ENCODE results near the gene NUP188.
"Not testable (repeated sequence)": the region's sequence is repeated elsewhere in the genome, so short reads cannot be mapped to it uniquely, and the experiment has no call there.

The NUP188 gene

GRCh38 chr9:129033216-129033615, 85.7 kb downstream of the NUP188 start:
- no peak for DNase-seq

- DNase-seq = not testable (repeated sequence)
Measured at GRCh38 chr9:129035838-129036237, 88.3 kb downstream of the NUP188 start.

- DNase-seq = peak; percentile 97
Measured at GRCh38 chr9:129036241-129036922, 88.9 kb downstream of the NUP188 start, which contains the start of gene MIGA2. TSS of gene MIGA2 (plus strand) at chr9:129036626. CDS start at chr9:129040595, 3,969 bp downstream.

GRCh38 chr9:129036923-129037766, 89.6 kb downstream of the NUP188 start:
- DNase-seq = no peak

GRCh38 chr9:129037767-129038098, 90.2 kb downstream of the NUP188 start:
- no peak for DNase-seq

DNA sequence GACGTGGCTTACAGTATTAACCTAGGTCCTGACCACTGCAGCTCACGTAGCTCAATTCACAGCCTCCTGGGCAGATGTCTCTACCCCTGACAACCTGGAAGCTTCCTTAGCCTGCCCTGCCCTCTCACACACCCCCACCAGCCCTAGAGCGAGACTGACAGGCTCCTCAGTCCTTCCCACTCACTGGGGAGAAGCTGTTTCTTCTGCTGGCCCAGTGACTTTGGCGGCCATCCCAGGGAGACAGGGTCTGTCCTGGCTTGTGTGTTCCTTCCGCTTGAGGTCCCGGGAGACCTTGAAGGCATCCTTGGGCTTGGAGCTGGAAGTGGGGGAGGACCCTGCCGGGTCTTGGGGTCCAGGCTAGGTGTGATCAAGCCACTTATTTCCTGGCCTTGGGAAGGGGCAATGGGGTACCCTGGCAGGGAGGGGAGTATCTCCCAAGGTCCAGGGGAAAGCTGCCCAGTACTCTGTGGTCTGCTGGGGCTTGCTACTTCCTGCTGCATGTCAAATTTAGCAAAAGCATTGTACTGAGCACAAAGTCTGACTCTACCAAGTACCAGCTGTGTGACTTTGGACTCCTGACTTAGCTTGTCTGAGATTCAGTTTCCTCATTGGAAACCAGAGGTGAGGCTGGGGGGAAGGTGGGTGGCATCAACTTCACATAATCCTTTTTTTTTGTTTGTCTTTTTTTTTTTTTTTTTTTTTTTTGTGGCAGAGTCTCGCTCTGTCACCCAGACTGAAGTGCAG, 90.8 kb downstream of the NUP188 start:
- no peak for DNase-seq

DNA sequence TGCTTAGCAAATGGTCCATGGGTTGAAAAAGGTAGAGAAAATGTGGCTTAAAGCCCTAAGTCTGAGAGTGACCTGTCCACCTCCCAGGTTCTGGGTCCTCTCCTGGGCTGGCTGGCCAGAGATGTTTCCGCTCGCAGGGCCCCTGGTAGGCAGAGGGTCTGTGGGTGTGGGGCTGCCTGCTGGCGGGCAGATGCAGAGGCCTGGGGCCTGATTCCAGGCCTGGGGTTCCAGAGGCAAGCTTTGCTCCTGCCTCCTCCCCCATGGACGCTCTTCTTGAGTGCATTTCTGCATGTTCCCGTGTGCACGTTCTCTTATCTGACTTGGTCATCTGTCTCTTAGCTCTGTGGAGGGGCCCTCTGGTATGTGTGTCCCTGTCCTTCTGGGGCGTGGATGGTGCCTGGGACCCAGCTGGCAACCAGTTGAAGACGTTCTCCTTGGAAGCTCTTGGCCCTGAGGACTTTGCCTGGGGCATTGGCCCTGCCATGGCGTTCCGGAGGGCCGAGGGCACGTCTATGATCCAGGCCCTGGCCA, 92.7 kb downstream of the NUP188 start:
- DNase-seq = no peak

GRCh38 chr9:129042016-129042415, 94.5 kb downstream of the NUP188 start:
- DNase-seq = no peak

- DNase-seq = no peak
Measured at GRCh38 chr9:129052592-129052991, 105.1 kb downstream of the NUP188 start.

DNA sequence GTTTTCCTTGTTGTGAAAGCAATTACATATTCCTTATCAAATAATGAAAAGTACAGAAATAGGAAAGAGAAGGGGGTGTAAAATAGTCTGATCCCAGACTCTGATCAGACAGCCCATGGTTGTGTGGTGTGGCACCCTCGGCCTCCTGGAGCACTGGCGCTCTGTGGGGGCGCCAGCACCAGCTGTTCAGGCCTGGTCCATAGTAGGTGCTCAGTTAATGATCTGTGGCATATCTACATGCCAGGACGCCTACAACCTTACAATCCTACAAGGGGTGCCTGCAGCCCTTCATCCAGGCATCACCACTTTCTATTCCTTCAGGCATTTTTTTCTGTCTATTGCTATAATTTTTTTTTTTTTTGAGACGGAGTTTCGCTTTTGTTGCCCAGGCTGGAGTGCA, 105.5 kb downstream of the NUP188 start:
- no peak for DNase-seq

GRCh38 chr9:129054163-129054851, 106.8 kb downstream of the NUP188 start:
- DNase-seq = no peak

Measured in activated effector memory CD4-positive, alpha-beta T cell treated with anti-CD3 and anti-CD28 coated beads, Interleukin-2, amount 50 U/mL, for 16 hours (primary cell).